Measurements from ENCODE around the gene IDNK. TPM values are rescaled to one million over a fixed set of nuclear protein-coding genes. Genes with fewer than 3 reads are reported as not detected.

Gene IDNK
- total RNA-seq, 1 donor from 2014 or later: 3.6 TPM

DNA sequence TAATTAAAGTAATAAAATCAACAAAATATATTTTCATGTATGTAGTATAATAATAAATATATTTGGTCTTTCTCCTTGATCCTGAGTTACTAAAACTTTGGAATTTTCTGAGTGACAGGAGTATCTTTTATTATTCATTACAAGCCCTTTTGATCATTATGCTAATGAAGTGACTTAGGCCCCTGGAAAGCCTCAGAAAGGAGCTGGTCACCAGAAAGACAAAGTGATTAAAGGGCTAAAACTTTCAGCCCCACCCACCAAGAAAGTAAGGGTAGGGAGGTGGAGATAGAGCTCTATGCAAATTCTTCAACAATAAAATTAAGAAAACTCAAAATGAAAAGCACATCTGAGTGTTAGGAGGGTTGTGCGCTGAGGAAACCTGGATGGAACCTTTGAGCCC, 57.3 kb downstream of the IDNK start:
- Histone ChIP-seq H3K36me3 (ENCODE audit: control insufficient read depth, insufficient read depth, low read length) (no peaks in the 10 kb centered on the region), H3K27me3 (ENCODE audit: control insufficient read depth, insufficient read depth, low read length) (no peaks in the 10 kb centered on the region), H3K4me3 (ENCODE audit: low read depth, low read length) (no peak overlapping the region)
- TF ChIP-seq, protein P1, sequence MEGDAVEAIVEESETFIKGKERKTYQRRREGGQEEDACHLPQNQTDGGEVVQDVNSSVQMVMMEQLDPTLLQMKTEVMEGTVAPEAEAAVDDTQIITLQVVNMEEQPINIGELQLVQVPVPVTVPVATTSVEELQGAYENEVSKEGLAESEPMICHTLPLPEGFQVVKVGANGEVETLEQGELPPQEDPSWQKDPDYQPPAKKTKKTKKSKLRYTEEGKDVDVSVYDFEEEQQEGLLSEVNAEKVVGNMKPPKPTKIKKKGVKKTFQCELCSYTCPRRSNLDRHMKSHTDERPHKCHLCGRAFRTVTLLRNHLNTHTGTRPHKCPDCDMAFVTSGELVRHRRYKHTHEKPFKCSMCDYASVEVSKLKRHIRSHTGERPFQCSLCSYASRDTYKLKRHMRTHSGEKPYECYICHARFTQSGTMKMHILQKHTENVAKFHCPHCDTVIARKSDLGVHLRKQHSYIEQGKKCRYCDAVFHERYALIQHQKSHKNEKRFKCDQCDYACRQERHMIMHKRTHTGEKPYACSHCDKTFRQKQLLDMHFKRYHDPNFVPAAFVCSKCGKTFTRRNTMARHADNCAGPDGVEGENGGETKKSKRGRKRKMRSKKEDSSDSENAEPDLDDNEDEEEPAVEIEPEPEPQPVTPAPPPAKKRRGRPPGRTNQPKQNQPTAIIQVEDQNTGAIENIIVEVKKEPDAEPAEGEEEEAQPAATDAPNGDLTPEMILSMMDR (IDR thresholded peaks at IDR 0.05; ENCODE audit: insufficient read depth, low read length, poor library complexity, severe bottlenecking): no peak
- no peak for DNase-seq (ENCODE audit: low read depth)

- H3K36me3 ChIP-seq (ENCODE audit: control insufficient read depth, insufficient read depth, low read length): no peaks in the 10 kb centered on the region
- DNase-seq (ENCODE audit: low read depth): no peak
- no peaks in the 10 kb centered on the region for H3K27me3 ChIP-seq (ENCODE audit: control insufficient read depth, insufficient read depth, low read length)
These were observed 58.5 kb downstream of the IDNK start for GRCh38 chr9:83681490-83681889.

GRCh38 chr9:83688921-83689320, 66.0 kb downstream of the IDNK start:
- TF ChIP-seq, protein P1 (IDR thresholded peaks at IDR 0.05; ENCODE audit: insufficient read depth, low read length, poor library complexity, severe bottlenecking): no peak
- no peak overlapping the region for H3K4me3 ChIP-seq (ENCODE audit: low read depth, low read length)

More at GRCh38 chr9:83681490-83681889, 58.5 kb downstream of the IDNK start:
- H3K4me3 ChIP-seq (ENCODE audit: low read depth, low read length): no peak overlapping the region
- TF ChIP-seq, protein P1 (IDR thresholded peaks at IDR 0.05; ENCODE audit: insufficient read depth, low read length, poor library complexity, severe bottlenecking): no peak

DNA sequence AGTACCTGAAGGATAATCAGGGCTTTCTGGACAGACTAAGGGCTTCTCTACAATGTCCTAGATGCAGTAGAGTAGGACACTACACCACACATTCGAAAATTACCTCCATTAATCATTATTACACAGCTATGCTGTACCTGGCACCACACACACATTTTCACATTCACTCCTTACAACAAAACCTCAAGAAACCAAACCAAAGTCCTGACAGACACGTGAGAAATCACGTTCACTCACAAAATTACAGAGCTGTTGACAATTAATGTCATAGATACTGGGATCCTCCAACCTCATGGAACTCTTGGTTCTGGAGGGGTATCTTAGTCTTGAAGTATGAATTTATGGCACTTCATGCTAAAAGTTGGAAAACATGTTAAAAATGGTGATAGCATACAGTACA, 68.5 kb downstream of the IDNK start:
- H3K27me3 ChIP-seq (ENCODE audit: control insufficient read depth, insufficient read depth, low read length): no peaks in the 10 kb centered on the region
- DNase-seq (ENCODE audit: low read depth): no peak
- H3K4me3 ChIP-seq (ENCODE audit: low read depth, low read length): no peak overlapping the region
- H3K36me3 ChIP-seq (ENCODE audit: control insufficient read depth, insufficient read depth, low read length): no peaks in the 10 kb centered on the region
- TF ChIP-seq, protein P1 (IDR thresholded peaks at IDR 0.05; ENCODE audit: insufficient read depth, low read length, poor library complexity, severe bottlenecking): no peak

More at GRCh38 chr9:83688921-83689320, 66.0 kb downstream of the IDNK start:
- no peaks in the 10 kb centered on the region for H3K27me3 ChIP-seq (ENCODE audit: control insufficient read depth, insufficient read depth, low read length)
- no peak for DNase-seq (ENCODE audit: low read depth)
- H3K36me3 ChIP-seq (ENCODE audit: control insufficient read depth, insufficient read depth, low read length): no peaks in the 10 kb centered on the region

Other genes with a start within 250 kb of the IDNK start
- gene FRMD3, start 84.7 kb upstream of the IDNK start, total RNA-seq: 5.0 and 5.2 TPM in 2 replicates
- 133 and 142 TPM in 2 replicates for gene UBQLN1, start 84.8 kb downstream of the IDNK start, total RNA-seq
- 2.7 TPM in 2 replicates for gene GKAP1, start 194.6 kb downstream of the IDNK start, total RNA-seq